ENCODE results near the gene ATP6V0C.
"Not testable (repeated sequence)": the region's sequence is repeated elsewhere in the genome, so short reads cannot be mapped to it uniquely, and the experiment has no call there.

ATP6V0C gene

DNA sequence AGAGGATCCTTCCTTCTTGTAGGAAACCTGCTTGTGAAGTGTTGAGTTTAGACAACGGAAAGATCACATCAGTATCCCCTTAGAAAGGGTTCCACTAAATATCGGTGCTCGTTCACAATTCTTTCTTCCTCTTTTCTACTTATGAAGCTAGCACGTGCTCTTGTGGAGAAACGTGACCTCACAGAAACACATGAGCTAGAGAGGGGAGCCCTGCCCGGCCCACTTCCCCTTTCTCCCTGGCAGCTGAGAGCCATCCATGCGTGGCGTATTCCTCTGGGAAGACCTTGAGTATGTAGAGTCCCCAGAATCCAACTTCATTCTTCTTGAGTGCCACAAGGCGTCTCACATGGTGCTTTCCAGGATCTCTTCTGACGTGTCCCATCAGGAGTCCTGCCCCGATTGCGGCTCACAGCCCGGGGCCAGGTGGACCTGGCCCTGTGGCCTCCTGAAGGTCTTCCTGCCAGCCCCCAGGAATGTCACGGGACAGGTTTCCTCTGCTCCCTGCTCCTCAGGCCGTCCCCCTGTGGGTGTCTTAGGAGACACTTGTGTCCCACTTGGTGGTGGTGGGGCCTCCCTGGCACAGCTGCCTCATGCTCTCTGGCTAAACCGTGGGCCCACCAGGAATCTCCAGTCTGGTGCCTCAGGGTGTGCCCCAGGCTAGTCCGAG is 46.5 kb downstream of the ATP6V0C start:
- DNase-seq, result not testable (repeated sequence)

DNA sequence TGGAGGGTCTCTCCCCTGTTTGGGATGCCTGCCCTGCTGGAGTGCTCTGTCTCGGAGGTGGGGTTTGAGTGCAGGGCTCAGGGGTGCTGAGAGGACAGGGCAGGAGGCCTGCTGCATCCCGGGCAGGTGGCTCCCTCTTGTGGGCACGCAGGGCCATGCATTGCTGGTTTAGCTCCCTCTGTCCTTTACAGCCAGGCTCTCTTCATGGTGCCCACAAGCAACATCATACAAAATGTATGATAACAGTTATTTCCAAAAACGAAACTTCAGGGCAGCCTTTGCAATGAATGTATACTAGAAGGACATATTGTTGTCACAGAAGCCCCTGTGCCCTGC is 47.0 kb downstream of the ATP6V0C start:
- DNase-seq, result not testable (repeated sequence)

DNA sequence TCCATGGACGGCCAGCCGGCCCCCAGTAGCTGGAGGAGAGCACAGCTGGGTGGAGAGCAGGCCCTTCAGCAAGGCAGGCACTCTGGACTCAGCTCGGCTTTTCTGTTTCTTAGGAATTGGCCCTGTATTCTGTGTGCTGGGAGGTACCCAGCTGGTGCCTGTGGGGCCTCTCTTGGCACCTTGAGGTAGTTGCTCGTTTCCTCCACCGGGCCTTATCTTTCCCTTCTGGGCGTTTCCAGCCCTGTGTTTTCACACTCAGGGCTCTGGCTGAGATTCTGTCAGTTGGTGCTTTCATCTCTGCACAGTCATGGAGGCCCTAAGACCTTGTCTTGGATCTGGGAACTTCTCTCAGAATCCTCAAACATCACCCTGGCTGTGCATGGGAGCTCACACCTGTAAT is 53.8 kb downstream of the ATP6V0C start:
- DNase-seq, result not testable (repeated sequence)

DNA sequence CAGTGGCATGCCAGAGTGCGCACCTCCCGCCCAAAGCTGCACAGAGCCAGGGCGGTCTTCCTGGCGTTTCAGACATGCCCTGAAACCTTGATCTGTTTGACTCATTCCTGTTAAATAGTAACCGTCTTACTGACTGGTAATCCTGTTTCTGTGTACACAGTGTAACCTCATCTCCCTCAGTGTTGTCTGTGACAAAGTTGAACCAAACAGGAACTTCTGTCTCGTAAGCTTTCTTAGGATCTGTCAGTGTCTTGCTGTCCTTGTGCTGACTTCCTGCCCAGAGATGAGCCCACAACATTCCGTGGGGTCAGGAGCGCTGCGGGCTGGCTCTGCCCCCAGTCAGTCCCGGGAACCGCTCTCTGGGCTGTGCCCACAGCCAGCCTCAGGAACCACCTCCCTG is 54.8 kb downstream of the ATP6V0C start:
- not testable (repeated sequence) for DNase-seq
